Spleen (tissue), 11 donors: ENCODE data around the gene SLX4. TPM values are rescaled to one million over a fixed set of nuclear protein-coding genes. Genes with fewer than 3 reads are reported as not detected.
A peak's percentile ranks its signal among the peaks of the same experiment; 100 is the strongest.

Experiments
- DNase-seq: peaks from one replicate; pipeline ENCODE4 v3.0.0-alpha.2; 2020
- H3K27ac ChIP-seq, 8 donors: fragments of 200-600 bp; sonication (generic) in 7 of 8; 1 replicate in 4 of 8; 2 replicates in 4 of 8; pipeline versions ENCODE4 v1.5.0 to v1.8.0; 2016 to 2021; ENCODE audit warnings: inconsistent platforms in 4 of 8, mild to moderate bottlenecking in 4 of 8, moderate library complexity in 1 of 8
- H3K27me3 ChIP-seq, 7 donors: fragments of 200-600 bp; sonication (generic) in 6 of 7; replicated peaks in 1 of 7; 1 replicate in 4 of 7; 2 replicates in 3 of 7; pipeline versions ENCODE4 v1.5.0 to v1.8.0; 2016 to 2021; ENCODE audit warnings: inconsistent platforms in 3 of 7, mild to moderate bottlenecking in 1 of 7
- H3K36me3 ChIP-seq, 6 donors: fragments of 200-600 bp; sonication (generic) in 5 of 6; 1 replicate in 4 of 6; 2 replicates in 2 of 6; pipeline versions ENCODE4 v1.5.0 to v1.8.0; 2016 to 2021; ENCODE audit warnings: inconsistent platforms in 2 of 6
- H3K4me1 ChIP-seq, 6 donors: fragments of 200-600 bp; sonication (generic) in 5 of 6; 1 replicate in 3 of 6; 2 replicates in 3 of 6; pipeline versions ENCODE4 v1.5.0 to v1.8.0; 2016 to 2021; ENCODE audit warnings: inconsistent platforms in 3 of 6
- H3K4me3 ChIP-seq, 8 donors: fragments of 200-600 bp; sonication (generic) in 7 of 8; 1 replicate in 4 of 8; 2 replicates in 4 of 8; pipeline versions ENCODE4 v1.5.0 to v1.8.0; 2016 to 2021; ENCODE audit warnings: inconsistent platforms in 4 of 8, mild to moderate bottlenecking in 4 of 8, moderate library complexity in 2 of 8
- H3K9me3 ChIP-seq, 8 donors: fragments of 200-600 bp; sonication (generic) in 7 of 8; 1 replicate in 4 of 8; 2 replicates in 4 of 8; pipeline versions ENCODE4 v1.5.0 to v1.8.0; 2016 to 2021; ENCODE audit warnings: inconsistent platforms in 4 of 8
- POLR2A ChIP-seq, 3 donors: fragments of 450-650 bp; IDR thresholded peaks; one replicate each; pipeline ENCODE4 v1.5.1; 2017; ENCODE audit warnings: antibody characterized with exemption in 3 of 3, mild to moderate bottlenecking in 1 of 3
- POLR2AphosphoS5 ChIP-seq, 3 donors: sonication (generic); formaldehyde crosslinking; IDR thresholded peaks; one replicate each; pipeline ENCODE4 v1.5.1; 2017; ENCODE audit warnings: antibody characterized with exemption in 3 of 3
- WGBS, 5 donors: extraction: QIAGEN DNeasy Blood & Tissue Kit in 3 of 5; methylation state at CpG; one replicate each; pipeline versions ENCODE4 v1.1.5 to v1.1.7; 2013 to 2018; 5-methylcytosine and 5-hydroxymethylcytosine counted together
- intact Hi-C: fragments of 100-400 bp; cut with DNase I; formaldehyde crosslinking; loops from one replicate; pipeline ENCODE4 v1.15.0; 2023; ENCODE audit warnings: low total_unique reads
- polyA plus RNA-seq, 3 donors: library from polyadenylated mRNA; stranded (reverse); fragments of 200-250 nt; gene quantifications; one replicate each; pipeline ENCODE4 v1.2.1, GENCODE V29; 2013
- total RNA-seq, 7 donors: library from RNA; depleted of rRNA in 3 of 7; stranded (reverse); fragments of >200 nt in 3 of 7; fragmentation: NEBNext Ultra II Directional in 4 of 7; extraction: Animal tissue kit (Norgen Biotek cat#: 25700) in 4 of 7; gene quantifications; one replicate each; pipeline versions ENCODE4 v1.1.0 to v1.2.1, GENCODE V29; 2016 to 2021
- TF ChIP-seq, protein P1 (sequence below), 11 experiments: fragments of 200-600 bp in 7 of 11; fragments of 450-650 bp in 4 of 11; sonication (generic) in 4 of 11; IDR thresholded peaks in 8 of 11; conservative IDR thresholded peaks in 3 of 11; 1 replicate in 7 of 11; 2 replicates in 4 of 11; pipeline versions ENCODE4 v1.4.0 to v1.8.0; 2016 to 2021; ENCODE audit warnings: antibody characterized with exemption in 11 of 11, inconsistent platforms in 4 of 11, mild to moderate bottlenecking in 1 of 11
- donor health status: healthy with polysubstance abuse.
- donor health status: DM: no; HTN: no; CAD: no; lungs with moderate emphysema.
- donor health status: DM: no; HTN: no; CAD: no.
- donor health status: Bipolar disorder and iron deficiency.
- donor health status: healthy.
- donor health status: DM: no; HTN: no; CAD: no.
- donor health status: DM: yes; HTN: yes; CAD: no.

Gene SLX4
- total and polyA plus RNA-seq, 10 donors: 1.8 to 8.8 (median 7.0) TPM

DNA sequence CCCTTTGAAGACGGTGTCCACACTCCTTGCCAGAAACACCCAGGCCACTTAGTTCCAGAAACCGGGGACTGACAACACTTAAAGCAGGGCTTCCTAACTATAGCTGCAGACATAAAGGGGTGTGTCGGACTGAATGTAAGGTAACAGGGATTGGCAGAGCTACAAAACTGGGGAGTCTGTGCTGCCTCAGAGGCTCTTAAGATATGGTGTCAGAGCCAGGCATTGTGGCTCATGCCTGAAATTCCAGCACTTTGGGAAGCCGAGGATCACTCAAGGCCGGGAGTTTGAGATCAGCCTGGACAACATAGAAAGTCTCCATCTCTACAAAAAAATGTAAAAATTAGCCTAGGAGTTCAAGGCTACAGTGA lies 20.0 kb downstream of the SLX4 start:
- TF ChIP-seq POLR2A (IDR thresholded peaks at IDR 0.05) (no peak), POLR2AphosphoS5 (IDR thresholded peaks at IDR 0.05) (no peak)
- TF ChIP-seq, protein P1, sequence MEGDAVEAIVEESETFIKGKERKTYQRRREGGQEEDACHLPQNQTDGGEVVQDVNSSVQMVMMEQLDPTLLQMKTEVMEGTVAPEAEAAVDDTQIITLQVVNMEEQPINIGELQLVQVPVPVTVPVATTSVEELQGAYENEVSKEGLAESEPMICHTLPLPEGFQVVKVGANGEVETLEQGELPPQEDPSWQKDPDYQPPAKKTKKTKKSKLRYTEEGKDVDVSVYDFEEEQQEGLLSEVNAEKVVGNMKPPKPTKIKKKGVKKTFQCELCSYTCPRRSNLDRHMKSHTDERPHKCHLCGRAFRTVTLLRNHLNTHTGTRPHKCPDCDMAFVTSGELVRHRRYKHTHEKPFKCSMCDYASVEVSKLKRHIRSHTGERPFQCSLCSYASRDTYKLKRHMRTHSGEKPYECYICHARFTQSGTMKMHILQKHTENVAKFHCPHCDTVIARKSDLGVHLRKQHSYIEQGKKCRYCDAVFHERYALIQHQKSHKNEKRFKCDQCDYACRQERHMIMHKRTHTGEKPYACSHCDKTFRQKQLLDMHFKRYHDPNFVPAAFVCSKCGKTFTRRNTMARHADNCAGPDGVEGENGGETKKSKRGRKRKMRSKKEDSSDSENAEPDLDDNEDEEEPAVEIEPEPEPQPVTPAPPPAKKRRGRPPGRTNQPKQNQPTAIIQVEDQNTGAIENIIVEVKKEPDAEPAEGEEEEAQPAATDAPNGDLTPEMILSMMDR (IDR thresholded peaks at IDR 0.05 in 8 of 11, conservative IDR thresholded peaks at IDR 0.05 in 3 of 11): no peak
- Histone ChIP-seq H3K9me3 (no peaks in the 10 kb centered on the region), H3K4me3 (no peak overlapping the region), H3K36me3 (peaks cover 0 to 91% (median 13%) of the 10 kb centered on the region in 6 donors), H3K4me1 (peaks cover 0 to 49% (median 16%) of the 10 kb centered on the region in 6 donors), H3K27ac (peak overlapping the region in 1 of 8 donors; percentile 14), H3K27me3 (no peaks in the 10 kb centered on the region)
- intact Hi-C loops: no loop called here
- DNase-seq: no peak
- 66 to 87% (median 84%) methylated on average over 5 of the region's 5 CpGs for WGBS, 5 donors

DNA sequence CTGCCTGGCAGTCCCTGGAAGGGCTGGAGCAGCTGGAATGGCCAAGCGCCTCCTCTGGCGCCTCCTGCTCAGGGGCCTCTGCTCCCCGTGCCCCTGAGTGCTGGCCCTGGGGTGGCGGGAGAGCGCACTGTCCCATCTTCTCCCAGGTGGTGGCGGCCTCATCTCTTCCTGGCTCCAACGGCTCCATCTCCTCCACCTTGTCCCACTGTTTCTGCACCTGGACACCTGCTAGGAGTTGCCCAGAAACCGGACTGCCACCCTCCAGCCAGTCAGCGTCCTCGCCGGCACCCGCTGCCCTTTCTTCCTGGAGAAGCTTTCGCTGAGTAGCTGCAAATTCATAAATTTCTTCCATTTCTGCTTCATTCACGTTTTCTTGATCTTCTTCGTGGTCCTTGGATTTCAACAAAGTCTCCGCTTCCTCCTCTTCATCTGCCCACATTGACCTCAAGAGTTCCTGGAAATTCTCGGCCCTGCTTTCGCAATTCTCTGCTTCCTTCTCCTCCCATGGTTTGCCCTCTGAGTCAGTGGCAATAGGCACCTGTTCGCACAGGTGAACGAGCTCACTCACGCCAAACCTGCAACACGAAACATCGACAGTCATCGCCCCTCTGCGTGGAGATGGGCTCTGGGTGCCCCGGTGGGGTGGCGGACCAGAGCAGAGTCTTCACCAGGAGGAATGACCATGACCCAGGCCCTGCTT lies 20.5 kb downstream of the SLX4 start:
- TF ChIP-seq POLR2AphosphoS5 (IDR thresholded peaks at IDR 0.05) (peak in 1 of 3 donors; percentile 28), POLR2A (IDR thresholded peaks at IDR 0.05) (no peak)
- H3K4me1 ChIP-seq: peaks cover 0 to 49% (median 16%) of the 10 kb centered on the region in 6 donors
- H3K4me3 ChIP-seq: no peak overlapping the region
- H3K36me3 ChIP-seq: peaks cover 0 to 86% (median 13%) of the 10 kb centered on the region in 6 donors
- DNase-seq: no peak
- peak overlapping the region in 1 of 8 donors; percentile 21 for H3K27ac ChIP-seq
- intact Hi-C loops: no loop called here
- no peaks in the 10 kb centered on the region for H3K27me3 ChIP-seq
- no peaks in the 10 kb centered on the region for H3K9me3 ChIP-seq
- WGBS, 5 donors: 66 to 90% (median 74%) methylated on average over 27 of the region's 27 CpGs

DNA sequence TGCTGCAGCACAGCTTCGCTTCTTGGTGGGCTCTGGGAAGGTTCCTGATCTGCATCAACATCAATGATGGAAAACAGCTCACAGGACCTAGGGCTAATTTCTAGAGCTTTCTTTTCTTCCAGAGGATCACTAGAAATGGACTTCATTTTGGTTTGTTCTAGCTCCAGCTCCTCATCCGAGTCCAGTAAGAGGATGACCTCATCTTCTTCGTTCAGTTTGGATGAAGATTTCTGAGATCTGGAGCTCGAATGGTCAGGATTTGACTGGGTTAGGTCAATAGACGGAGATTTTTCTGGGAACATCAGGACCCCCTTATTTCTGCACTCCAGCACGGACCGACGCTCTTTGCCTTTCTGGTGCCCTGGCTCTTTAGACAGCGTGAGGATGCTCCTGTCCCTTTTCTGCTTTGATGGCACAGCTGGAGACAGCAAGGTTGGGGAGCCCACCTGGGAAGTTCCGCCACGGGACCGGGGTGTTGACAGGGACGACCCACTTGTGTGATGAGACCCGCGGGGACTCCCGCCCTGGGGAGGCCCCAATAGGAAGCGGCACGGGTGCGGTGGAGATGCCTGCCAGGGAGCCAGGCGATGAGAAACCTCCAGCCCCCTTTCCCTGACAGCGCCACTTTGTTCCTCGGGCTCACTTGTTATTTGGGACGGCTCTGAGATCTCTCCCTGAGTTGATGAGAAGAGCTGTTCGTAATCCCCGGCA lies 21.3 kb downstream of the SLX4 start:
- DNase-seq: no peak
- Histone ChIP-seq H3K9me3 (no peaks in the 10 kb centered on the region), H3K4me3 (no peak overlapping the region), H3K27me3 (no peaks in the 10 kb centered on the region), H3K27ac (no peak overlapping the region), H3K4me1 (peaks cover 0 to 49% (median 16%) of the 10 kb centered on the region in 6 donors), H3K36me3 (peaks cover 0 to 78% (median 11%) of the 10 kb centered on the region in 6 donors)
- intact Hi-C loops: no loop called here
- TF ChIP-seq POLR2A (IDR thresholded peaks at IDR 0.05) (no peak), POLR2AphosphoS5 (IDR thresholded peaks at IDR 0.05) (no peak)
- TF ChIP-seq, protein P1 (IDR thresholded peaks at IDR 0.05 in 8 of 11, conservative IDR thresholded peaks at IDR 0.05 in 3 of 11): no peak
- 90 to 96% (median 93%) methylated on average over 24 to 25 of the region's 25 CpGs for WGBS, 5 donors

DNA sequence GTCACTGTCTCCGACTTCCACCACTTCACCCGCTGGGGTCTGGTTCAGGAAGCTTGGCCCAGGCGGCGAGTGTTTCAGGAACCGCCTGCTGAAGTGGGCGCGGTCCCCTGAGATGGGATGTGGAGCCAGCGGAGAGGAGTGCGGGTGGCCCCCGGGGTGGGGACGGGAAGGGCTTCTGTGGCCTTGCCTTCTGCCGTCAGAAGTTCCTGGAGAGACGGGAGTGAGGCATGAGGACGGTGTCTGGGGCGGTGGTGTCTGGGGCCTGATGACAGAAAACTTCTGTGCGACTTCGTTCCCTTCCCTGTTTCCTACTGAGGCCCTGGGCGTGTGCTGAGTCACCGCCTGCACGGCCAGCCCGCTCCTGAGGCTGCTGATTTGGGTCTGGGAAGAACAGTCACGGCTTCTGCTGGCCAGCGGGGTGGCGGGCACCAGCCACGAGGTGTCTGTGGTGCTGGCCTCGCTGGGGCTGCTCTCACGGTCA lies 21.9 kb downstream of the SLX4 start:
- Histone ChIP-seq H3K27ac (no peak overlapping the region), H3K27me3 (no peaks in the 10 kb centered on the region), H3K4me1 (peaks cover 0 to 49% (median 16%) of the 10 kb centered on the region in 6 donors), H3K9me3 (no peaks in the 10 kb centered on the region), H3K4me3 (no peak overlapping the region), H3K36me3 (peaks cover 0 to 76% (median 10%) of the 10 kb centered on the region in 6 donors)
- no peak for DNase-seq
- WGBS, 5 donors: 42 to 70% (median 50%) methylated on average over 17 to 27 of the region's 27 CpGs
- intact Hi-C loops: no loop called here
- no peak for TF ChIP-seq POLR2AphosphoS5 (IDR thresholded peaks at IDR 0.05)
- no peak for TF ChIP-seq POLR2A (IDR thresholded peaks at IDR 0.05)

DNA sequence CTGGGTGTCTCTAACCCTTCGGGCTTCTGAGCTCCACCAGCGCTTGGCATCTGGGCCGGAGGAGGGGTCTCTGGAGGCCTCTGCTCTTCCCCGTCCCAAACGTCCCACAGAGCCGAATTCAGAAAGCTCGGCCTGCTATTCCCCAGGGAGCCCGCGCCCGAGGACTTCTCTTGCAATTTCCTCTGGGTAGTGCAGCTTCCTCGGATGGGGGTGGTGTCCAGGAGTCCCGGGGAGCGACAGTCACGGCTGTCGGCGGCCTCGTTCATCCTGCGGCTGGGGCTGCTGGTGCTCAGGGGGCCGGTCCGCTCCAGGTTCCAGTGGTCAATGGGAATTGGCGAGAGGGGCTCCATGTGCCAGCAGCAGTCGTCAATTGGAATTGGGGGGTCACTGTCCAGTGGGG lies 22.4 kb downstream of the SLX4 start:
- Histone ChIP-seq H3K36me3 (peaks cover 0 to 76% (median 13%) of the 10 kb centered on the region in 6 donors), H3K4me1 (peaks cover 0 to 49% (median 16%) of the 10 kb centered on the region in 6 donors), H3K27ac (no peak overlapping the region), H3K27me3 (no peaks in the 10 kb centered on the region), H3K4me3 (no peak overlapping the region), H3K9me3 (no peaks in the 10 kb centered on the region)
- TF ChIP-seq, protein P1 (IDR thresholded peaks at IDR 0.05 in 8 of 11, conservative IDR thresholded peaks at IDR 0.05 in 3 of 11): no peak
- TF ChIP-seq POLR2A (IDR thresholded peaks at IDR 0.05) (no peak), POLR2AphosphoS5 (IDR thresholded peaks at IDR 0.05) (no peak)
- 64 to 90% (median 83%) methylated on average over 2 to 22 of the region's 22 CpGs for whole genome bisulfite sequencing, 5 donors
- no peak for DNase-seq
- intact Hi-C loops: no loop called here
